Suppressor macrophage treated with lipopolysaccharide for 1 hour (primary cell): ENCODE data around the gene MTA1.
A peak's percentile ranks its signal among the peaks of the same experiment; 100 is the strongest.

Source experiments
- DNase-seq, 3 donors: peaks; one replicate each; pipeline ENCODE4 v3.0.0-alpha.2; 2020 to 2022

The MTA1 gene

DNA sequence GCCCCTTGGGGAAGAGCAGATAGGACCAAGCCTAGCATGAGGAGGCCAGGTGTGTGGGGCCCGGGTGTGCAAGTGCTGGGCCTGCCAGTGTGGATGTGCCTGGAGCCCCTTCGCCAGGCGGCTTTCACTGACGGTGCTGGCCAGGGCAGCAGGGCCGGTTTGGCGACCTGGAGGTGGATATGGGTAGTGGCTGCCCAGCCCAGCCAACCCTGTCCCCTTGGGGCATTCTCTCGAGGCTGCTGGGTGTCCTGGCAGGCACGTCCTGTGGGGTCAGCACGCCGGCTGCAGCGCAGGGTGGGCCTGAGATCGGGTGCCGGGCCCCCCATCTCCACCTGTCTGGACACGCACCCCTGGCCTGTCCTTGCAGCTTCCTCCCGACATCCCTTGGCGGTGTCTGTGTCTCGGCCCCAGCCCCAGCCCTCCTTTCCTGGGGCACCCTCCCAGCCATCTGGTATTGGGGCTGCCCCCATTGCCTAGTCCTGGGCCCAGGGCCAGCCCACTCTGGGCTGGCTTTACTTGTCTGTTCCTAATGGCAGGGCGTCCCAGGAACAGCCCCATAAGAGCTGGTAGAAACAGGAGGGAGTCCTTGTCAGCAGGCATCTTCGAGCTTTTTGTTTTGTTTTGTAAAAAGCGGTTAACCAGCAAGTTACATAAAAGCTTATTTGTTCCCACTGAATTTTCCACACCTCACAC lies 47.8 kb downstream of the MTA1 start:
- no peak for DNase-seq

DNA sequence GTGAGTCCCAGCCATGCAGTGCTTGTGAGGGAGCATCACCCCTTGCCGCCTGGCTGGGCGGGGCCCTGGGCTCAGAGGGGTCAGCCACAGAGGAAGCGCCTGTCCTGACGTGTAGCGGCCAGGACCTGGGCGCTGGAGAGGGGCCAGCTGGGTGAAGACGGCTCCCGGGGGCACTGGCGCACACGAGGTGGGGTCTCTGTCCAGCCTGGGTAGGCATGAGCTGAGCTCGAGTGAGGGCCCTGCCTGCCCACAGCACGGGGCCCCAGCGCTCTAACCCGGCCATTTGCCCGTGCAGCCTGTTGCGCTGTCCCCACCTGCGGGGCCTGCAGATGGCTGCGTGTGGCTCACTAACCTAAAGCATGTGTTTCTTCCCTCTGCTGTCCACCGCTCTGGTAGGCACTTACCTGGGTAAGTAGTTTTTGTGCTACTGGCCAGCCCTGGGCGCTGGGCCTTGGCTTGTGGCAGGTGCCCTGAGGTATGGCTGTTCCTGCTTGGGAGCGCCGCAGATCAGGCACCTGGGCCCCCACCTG lies 48.4 kb downstream of the MTA1 start:
- no peak for DNase-seq

DNA sequence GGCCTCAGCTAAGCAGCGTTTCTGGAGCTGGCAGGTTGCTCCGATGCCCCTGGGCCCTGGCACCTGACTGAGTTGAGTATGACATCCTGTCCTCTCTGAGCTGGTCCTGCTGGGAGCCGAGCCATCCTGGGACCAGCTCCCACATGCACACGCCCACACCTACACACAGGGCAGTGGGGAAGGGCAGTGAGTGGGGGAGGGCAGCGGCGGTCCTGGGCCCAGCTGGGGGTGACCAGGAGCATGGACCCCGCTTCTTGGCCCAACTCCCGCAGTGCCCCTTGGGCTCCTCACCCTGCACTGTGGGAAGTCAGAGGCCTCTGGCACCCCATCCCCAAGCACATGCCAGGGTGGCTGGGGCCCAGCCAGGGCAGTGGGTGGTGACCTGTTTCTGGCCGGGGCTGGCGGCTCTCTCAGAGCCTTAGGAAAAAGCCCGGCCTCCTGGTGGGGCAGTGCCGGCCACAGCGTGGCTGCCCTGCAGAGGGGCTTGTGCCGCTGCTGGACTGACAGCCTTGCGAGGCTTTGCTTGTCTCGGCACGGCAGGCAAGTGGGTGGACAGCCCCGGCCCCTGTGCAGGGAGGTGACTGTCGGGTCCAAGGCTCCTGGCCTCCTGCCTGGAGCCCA lies 49.1 kb downstream of the MTA1 start:
- no peak for DNase-seq

DNA sequence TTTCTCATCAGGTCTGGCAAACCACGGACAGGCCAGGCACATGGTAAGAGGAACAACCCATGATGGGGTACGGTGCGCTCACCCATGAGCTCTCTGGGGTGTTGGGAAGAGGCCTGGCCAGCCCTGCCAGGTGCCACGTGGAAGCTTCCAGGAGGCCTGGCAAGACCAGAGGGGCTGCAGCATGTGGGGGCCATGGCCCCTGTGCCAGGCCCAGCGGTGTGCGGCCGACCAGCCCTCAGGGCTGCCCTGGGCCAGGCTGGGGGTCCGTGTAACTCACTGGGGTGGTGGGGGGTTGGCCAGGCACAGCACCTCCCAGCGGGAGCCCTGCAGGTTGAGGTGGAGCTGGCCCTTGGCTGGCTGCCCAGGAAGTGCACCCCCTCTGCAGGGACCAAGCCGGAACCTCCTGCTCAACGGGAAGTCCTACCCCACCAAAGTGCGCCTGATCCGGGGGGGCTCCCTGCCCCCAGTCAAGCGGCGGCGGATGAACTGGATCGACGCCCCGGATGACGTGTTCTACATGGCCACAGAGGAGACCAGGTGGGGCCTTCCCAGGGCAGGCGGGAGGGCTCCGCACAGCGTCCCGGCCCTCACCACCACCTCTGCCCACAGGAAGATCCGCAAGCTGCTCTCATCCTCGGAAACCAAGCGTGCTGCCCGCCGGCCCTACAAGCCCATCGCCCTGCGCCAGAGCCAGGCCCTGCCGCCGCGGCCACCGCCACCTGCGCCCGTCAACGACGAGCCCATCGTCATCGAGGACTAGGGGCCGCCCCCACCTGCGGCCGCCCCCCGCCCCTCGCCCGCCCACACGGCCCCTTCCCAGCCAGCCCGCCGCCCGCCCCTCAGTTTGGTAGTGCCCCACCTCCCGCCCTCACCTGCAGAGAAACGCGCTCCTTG lies 50.1 kb downstream of the MTA1 start:
- DNase-seq: no peak

DNA sequence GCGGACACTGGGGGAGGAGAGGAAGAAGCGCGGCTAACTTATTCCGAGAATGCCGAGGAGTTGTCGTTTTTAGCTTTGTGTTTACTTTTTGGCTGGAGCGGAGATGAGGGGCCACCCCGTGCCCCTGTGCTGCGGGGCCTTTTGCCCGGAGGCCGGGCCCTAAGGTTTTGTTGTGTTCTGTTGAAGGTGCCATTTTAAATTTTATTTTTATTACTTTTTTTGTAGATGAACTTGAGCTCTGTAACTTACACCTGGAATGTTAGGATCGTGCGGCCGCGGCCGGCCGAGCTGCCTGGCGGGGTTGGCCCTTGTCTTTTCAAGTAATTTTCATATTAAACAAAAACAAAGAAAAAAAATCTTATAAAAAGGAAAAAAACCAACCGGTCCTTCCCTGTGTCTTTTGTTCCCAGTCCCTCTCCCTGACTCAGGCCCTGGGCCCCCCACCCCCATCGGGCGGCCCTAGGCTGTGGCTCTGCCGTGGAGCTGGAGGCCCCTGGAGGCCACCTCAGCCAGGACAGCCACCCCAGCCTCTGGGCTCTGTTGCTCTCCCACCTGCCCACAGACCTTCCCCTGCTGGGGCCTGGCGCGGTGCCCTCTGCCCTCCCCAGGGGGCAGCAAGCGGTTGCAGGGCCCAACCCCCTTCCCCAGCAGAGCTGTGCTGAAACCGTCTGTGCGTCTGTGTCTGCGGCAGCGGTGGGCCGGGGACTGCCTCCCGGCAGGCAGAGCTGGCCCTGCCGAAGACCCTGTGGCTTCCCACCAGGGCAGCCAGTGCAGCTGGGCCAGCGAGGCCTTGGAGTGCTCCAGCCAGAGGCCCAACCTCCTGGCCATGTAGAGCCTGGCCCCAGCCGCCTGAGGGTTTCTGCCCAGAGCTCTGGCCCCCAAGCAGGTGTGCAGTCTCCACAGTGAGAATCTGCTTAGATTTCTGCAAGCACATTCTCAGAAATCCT lies 51.0 kb downstream of the MTA1 start:
- no peak for DNase-seq

DNA sequence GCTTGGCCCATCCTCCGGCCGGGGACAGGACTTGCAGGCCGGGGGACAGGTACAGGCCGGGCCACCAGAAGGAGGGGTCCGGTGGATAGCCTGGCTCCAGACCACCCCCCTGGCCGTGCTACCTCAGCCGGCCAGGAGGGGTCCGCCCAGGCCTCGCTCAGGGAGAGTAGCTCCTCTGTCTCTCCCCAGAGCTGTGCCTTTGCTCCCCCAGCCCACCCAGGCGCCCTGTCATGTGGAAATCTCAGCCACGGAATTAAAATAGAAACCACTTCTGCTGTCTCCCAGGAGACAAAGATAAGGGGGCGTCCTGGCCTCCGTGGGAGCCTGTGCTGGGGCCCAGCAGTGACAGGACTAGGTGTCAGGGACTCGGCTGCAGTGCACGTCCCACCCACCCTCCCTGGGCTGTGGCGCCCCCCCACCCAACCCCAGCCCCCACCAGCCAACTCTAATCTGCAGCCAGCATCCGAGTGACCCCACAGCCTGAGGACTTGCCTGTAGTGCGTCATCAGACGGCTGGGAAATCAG lies 51.7 kb downstream of the MTA1 start:
- no peak for DNase-seq

DNA sequence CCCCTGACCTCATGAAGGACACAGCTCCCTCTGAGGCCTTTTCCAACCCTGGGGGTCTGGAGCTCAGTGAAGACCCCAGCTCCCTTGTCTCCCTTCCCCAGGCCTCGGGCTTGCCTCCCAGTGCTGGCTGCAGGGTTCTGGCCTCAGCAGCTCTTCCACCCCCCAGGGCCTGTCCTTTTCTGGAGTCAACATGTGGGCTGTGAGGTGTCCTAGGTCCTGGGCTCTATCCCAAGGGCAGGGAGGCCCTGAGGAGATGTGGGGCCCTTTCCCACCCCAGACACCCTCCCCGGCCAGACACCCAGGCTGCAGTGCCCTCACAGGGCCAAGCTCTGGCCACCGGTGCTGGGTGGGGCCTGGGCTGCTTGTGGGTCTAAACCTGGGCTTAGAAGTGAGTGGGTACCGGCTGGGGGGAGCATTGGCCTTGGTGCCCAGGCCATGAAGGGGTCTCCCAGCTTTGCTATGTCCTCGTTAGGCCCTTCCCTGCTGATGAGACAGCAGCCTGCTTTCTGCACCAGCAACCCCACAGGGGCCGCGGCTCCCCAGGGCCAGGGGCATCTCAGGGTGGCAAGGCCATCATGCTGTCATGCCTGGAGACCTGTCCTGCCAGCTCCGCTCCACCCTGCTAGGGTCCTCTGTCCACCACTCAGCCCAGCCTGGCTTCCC lies 52.3 kb downstream of the MTA1 start:
- DNase-seq: no peak

DNA sequence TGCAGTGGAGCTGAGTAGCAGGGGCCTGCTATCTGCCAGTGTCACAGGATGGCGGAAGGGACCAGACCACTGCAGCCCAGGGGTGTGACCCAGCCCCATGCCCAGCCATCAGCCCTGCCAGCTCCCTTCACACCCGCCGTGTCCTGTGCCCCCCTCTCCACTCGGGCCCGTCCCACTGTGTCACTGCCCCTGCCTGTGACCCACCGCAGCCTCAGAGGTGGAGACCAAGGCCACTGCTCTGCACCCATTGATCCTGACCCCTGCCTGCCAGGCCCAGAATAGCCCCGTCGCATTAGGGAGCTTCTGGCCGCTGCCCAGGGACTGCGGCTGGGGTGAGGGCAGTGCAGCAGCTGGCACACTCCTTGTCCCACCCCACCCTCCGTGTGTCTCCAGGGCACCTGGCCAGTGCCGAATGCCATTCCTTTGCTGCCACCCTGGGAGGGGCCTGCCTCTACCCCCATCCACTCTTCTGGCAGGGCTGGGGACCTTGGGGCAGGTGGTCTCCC lies 52.9 kb downstream of the MTA1 start:
- no peak for DNase-seq

DNA sequence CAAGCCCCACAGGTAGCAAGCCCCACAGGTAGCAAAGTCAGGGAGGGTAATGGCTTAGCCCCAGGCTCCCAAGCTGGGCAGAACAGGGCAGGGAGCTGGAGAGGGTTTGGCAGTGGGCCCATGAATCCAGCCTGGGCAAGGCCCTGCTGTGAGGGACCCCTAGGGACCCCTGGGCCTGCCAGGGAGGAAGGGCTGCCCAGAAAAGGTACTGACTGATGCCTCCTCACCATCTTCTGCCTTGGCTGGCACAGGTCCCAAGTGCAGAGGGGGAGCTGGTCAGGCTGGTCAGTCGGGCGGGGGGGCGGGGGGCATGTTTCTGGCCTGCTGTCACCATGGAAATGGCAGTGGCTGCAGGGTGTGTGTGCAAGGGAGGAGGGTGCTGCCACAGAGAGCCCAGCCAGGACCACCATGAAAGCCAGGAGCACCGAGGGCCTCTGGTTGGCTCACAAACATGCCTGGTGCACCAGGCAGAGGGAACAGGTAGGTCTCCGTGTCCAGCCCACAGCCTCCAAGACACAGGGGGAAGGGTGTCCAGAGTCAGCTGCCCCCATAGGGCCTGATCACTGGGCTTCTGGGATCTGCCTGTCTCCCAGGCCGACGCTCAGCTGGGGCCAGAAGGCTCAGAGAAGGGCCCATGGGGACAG lies 53.5 kb downstream of the MTA1 start:
- DNase-seq: no peak

DNA sequence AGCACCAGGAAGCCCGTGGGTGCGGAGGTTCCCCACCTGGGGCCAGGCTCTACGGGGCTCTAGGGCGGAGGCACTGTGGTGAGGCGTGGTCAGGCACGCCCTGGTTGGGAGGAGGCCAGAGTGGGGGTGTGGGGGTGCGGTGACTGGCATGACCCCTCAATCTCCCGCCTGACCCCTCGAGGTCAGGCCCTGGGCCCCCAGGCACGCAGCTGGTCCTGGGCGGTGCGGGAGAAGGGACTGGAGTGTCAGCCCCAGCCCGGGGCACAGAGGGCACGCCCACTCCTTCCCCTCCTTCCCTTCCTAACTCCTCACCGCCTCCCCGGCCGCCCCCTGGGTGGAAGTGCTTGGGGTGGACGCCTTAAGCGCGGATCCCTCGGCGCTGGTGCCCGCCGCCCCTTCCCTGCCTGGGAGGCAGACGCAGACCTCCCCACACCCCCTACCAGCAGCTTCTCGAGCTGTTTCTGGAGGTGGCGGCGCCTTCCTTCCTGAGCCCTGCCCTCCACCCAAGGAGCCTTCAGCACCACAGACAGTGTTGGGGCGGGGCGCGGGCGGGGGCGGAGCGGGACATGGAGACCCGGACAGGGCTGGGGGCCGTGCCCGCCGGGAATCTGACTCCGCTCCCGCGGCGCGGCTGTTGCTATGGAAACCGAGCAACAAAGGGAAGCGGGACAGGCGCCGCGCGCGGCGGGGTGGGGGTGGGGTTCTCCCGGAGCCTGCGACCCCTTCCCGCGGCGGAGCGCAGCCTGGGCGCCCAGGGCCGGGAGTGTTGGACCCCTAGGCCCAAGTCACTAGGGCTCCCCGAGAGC lies 54.3 kb downstream of the MTA1 start:
- DNase-seq: peak; percentile 49 to 66 (median 49)

DNA sequence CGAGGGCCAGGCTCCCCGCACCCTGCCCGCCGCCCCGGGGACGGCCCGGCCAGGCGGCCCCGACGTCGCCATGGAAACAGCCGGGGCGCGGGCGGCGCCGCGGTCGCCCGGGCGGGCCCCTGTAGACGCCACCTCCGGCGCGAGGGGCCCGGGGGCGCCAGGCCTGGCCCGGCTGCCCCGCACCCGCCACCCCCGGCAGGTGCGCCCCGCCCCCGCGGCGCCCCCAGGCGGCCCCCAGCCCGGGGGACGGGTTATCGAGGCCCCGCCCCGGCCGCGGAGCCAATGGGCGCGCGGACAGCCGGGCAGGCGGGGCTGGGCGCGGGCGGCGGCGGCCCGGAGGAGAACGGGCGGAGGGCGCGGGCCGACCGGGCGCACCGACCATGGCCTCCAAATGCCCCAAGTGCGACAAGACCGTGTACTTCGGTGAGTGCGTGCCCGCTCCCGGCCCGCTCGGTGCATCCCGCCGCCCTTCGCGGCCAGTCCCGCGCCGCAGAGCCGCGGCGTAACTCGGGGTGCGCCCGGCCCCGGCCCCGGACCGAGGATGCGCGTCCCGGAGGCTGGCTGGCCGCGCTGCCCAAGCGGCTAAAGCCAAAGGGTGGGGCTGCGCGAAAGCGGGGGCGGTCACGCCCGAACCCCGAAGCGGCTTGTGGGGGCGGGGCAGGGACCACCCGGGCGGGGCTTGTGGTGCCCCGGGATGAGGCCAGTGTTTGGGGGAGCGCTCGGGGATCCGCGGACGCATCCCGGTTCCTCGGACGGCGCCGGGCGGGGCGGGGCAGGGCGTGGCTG lies 55.0 kb downstream of the MTA1 start, which contains the start of gene CRIP2:
Gene CRIP2 (plus strand): TSS at position 339 of the 786 bp plus-strand sequence. CDS start 42 bp downstream, at position 381.
- peak in 2 of 3 donors; percentile 38 to 71 for DNase-seq

DNA sequence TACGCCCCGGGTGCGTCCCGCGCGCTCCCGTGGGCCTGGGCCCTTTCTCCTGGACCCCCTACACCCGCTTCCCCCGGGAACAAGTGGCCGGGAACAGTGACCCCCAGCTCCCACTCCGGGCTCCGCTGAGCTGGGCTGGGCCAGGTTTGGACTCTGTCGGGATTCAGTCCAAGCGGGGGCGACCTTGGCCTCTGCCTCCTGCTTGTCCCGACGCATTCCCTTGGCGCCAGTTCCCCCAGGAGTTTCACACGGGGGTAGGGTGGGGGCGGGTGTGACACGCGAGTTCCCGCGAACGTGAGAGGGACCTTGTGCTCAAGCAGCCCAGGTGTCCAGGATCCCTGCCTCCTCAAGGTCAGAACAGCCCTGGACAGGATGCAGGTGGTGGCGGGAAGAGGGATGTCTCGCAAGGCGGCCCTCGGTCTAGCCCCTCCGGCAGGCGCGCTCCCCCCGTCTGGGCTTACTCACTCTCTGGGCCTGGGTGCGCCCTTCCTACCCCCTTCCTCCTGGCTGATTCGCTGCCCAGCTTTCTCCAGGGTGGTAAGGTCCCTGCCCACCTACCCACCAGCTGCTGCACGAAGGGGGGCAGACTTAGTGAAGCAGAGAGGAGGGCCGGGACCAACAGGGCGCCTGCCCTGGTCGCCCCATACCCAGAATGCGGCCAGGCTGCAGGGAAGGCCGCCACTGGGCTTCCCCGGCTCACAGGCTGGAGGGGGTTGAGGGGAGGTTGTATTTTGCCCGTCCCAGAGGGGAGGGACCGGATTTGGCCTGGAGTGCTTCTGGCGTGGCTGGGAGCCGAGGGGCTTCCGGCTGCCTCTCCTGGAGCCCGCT lies 55.9 kb downstream of the MTA1 start:
- DNase-seq: no peak

DNA sequence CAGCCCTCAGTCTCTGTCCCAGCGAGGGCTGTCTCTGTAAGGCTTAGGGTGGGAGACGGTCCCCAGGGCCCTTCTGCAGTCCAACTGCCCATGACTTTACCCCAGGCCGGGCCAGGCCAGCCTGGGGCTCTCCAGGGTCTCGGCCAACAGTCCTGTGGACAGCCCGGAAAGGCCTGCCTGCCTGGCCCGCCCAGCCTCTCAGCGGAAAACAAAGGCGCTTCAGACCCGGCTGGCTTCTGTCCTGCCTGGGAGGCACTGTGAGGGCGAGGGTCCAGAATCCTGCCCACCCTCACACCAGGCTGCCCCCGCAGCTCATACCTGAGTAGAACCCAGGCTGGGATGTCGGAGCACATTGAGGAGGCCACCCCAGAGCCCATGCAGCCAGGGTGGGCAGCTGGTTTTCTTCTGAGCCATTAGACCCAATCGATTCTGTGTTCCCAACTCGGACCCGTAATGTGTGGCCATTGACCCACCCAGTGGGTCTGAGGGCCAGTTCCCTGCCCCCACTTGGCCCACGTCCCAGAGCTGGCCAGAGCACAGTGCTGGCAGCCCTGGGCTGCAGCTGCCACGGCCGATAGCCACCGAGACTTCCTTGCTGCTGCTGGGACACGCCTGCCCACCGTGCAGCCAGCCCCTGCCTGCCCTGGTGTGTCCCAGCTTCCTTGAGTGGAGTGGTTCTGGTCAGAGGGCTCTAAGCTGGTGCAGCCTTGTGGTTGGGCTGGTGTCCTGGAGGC lies 56.6 kb downstream of the MTA1 start:
- no peak for DNase-seq

DNA sequence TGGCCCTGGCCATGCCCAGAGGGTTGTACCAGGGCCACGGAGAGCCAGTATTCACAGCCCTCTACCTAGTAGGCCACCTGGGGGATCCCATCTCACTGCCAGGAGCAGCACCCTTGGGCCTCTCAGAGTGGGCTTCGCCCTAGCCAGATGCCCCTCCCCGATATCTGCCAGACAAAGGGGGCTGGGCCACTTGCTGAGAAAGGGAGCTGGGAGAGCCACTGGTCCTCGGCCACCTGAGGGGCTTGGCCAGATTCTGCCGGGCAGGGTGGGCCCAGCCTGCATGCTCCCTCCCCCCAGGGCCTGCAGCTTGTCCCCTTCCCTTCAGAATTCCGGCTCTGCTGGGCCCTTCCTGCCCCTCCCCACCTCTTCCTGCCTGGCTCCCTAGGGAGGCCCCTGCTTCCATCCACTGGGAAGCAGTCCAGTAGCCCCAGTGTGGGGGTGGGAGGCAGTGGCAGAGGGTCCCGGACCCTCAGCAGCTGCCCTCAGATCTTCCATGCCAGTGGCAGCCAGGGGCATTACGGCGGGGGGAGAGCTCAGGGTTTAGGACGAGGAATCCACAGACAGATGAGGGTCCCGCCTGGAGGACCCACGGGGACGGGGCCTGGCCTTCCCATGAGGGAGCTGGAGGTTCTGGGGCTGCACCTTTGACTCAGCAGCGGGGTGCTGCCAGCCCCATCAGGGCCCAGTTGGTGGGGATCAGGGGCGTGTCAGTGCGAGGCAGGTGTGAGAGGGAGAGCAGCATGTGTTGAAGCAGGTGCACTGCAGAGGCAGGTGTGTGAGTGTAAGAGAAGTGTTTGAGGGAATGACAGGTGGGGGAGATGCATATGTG lies 57.4 kb downstream of the MTA1 start:
- no peak for DNase-seq

DNA sequence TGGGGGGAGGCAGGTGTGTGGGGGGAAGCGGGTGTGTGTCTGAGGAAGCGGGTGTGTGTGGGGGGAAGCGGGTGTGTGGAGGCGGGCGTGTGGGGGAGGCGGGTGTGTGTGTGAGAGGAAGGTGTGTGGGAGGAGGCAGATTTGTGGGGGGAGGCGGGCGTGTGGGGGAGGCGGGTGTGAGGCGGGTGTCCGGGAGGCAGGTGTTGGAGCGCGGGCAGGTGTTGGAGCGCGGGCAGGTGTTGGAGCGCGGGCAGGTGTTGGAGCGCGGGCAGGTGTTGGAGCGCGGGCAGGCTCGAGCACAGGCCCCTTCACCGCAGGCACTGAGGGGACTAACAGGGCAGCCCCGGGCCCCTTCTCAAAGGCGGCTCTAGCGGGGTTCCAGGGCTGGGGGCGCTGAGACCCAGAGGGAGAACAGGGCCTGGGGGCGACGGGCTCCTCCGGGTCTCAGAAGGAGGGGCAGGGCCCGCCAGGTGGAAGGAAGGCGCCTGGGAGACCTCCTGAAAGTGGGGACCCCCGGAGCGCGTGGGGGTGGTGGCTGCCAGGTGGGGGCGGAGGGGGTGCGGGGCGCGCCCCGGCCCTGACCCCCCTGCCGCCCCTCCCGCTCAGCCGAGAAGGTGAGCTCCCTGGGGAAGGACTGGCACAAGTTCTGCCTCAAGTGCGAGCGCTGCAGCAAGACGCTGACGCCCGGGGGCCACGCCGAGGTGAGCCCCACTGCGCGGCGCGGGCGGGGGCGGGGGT lies 58.2 kb downstream of the MTA1 start:
- peak in 1 of 3 donors; percentile 24 for DNase-seq
